Fibroblast of lung (primary cell): Measurements from ENCODE around the gene SCP2.

Source experiments
- CTCF ChIP-seq, 2 donors: IDR thresholded peaks in 1 of 2; conservative IDR thresholded peaks in 1 of 2; 1 replicate in 1 of 2; 2 replicates in 1 of 2; pipeline ENCODE4 v1.5.1; 2011 to 2012; ENCODE audit warnings: low read length in 2 of 2, control low read depth in 1 of 2, inconsistent platforms in 1 of 2, low read depth in 1 of 2, mild to moderate bottlenecking in 1 of 2
- EZH2 ChIP-seq: IDR thresholded peaks from 2 replicates; pipeline ENCODE4 v1.5.1; 2012; ENCODE audit warnings: low read length, control low read depth, mild to moderate bottlenecking; ENCODE audit errors: missing control alignments

- TF ChIP-seq CTCF (conservative IDR thresholded peaks at IDR 0.05 in 1 of 2, IDR thresholded peaks at IDR 0.05 in 1 of 2; ENCODE audit: low read depth in 1 of 2, low read length in 2 of 2) (no peak), EZH2 (no peak)
Measured at GRCh38 chr1:53080041-53080440, 153.0 kb downstream of the SCP2 start.
